Activated CD4-positive, alpha-beta T cell treated with anti-CD3 and anti-CD28 coated beads, Interleukin-2, amount 10 ng/mL, durations not matched to agents 7 days and 5 days (primary cell): ENCODE data around the gene E2F3. TPM values are rescaled to one million over a fixed set of nuclear protein-coding genes. Genes with fewer than 3 reads are reported as not detected.
A peak's percentile ranks its signal among the peaks of the same experiment; 100 is the strongest.

Experiments
- CTCF ChIA-PET: fragments of 350-600 bp; sonication (Branson Sonifier 250); formaldehyde crosslinking; loops from one replicate; lab custom pipeline; 2021; ENCODE audit warnings: antibody characterized with exemption; lab: Charles Lee
- POLR2A ChIA-PET: fragments of 350-600 bp; sonication (Branson Sonifier 250); formaldehyde crosslinking; loops from one replicate; lab custom pipeline; 2021; ENCODE audit warnings: antibody characterized with exemption; lab: Charles Lee
- DNase-seq: peaks from one replicate; pipeline ENCODE4 v3.0.0-alpha.2; 2020
- H3K27ac Mint-ChIP-seq: one replicate; pipeline ENCODE4 v1.8.0; 2021; ENCODE audit warnings: mild to moderate bottlenecking, moderate library complexity, mixed read lengths
- H3K27me3 Mint-ChIP-seq: one replicate; pipeline ENCODE4 v1.8.0; 2021; ENCODE audit warnings: mixed read lengths
- H3K36me3 Mint-ChIP-seq: one replicate; pipeline ENCODE4 v1.8.0; 2021; ENCODE audit warnings: low read depth, mixed read lengths
- H3K4me1 Mint-ChIP-seq: one replicate; pipeline ENCODE4 v1.8.0; 2021; ENCODE audit warnings: mixed read lengths
- H3K4me3 Mint-ChIP-seq: one replicate; pipeline ENCODE4 v1.8.0; 2021; ENCODE audit warnings: mild to moderate bottlenecking, moderate library complexity, mixed read lengths
- H3K9me3 Mint-ChIP-seq: one replicate; pipeline ENCODE4 v1.8.0; 2021; ENCODE audit warnings: mixed read lengths
- total RNA-seq, 2 experiments: library from RNA; stranded (reverse); gene quantifications; one replicate each; pipeline ENCODE4 v1.2.3, GENCODE V29; 2021

E2F3 gene
- total RNA-seq, 2 experiments from 2014 or later = 30.9 to 33.9 TPM

DNA sequence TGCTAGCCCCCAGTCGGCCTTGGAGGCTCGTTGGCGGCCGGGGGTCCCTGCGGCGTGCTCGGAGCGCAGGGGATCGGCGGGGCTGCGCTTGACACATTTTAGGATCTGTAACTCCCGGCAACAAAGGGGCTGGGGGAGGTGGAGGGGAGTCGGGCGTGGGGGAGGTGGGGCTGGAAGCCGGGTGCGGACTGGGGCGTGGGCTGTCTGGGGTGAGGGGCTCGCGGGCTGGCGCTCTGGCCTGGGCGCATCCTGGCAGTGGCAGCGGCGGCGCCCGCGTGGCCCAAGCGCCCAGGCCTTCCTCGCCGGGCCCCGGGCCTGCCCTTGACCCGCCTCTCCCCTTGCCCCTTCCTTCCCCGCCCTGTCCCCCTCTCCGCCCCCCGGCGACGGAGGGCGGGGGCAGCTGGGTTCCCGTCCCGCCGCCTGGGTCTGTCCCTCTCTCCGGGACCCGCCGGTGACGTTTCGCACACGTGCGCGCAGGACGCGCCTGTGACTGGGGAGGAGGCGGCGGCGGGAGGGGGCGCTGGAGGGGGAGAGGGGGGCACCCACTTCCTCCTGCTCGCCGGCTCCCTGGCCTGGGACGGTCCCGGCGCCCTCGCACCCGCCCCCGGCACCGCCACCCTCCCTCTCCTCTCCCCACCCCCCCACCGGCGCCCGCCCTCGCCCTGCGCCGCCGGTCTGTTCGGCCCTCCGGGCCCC lies 1.5 kb downstream of the E2F3 start:
- ChIA-PET CTCF (interaction anchor here (1.5 to 1.7 kb wide), 2 partner anchors 10 to 12 kb away, joined by 5 read pairs; no protein-coding TSS in a partner anchor), POLR2A (interaction anchor here (3.6 kb wide), 1 partner anchor 83 kb away, joined by 30 read pairs; no protein-coding TSS in a partner anchor)
- H3K4me3 Mint-ChIP-seq = peak overlapping the region; percentile 90
- peaks cover 2% of the 10 kb centered on the region for H3K9me3 Mint-ChIP-seq
- H3K36me3 Mint-ChIP-seq = peaks cover 33% of the 10 kb centered on the region
- H3K27me3 Mint-ChIP-seq = no peaks in the 10 kb centered on the region
- peak; percentile 91 for DNase-seq
- H3K27ac Mint-ChIP-seq = peak overlapping the region; percentile 94
- peaks cover 61% of the 10 kb centered on the region for H3K4me1 Mint-ChIP-seq

DNA sequence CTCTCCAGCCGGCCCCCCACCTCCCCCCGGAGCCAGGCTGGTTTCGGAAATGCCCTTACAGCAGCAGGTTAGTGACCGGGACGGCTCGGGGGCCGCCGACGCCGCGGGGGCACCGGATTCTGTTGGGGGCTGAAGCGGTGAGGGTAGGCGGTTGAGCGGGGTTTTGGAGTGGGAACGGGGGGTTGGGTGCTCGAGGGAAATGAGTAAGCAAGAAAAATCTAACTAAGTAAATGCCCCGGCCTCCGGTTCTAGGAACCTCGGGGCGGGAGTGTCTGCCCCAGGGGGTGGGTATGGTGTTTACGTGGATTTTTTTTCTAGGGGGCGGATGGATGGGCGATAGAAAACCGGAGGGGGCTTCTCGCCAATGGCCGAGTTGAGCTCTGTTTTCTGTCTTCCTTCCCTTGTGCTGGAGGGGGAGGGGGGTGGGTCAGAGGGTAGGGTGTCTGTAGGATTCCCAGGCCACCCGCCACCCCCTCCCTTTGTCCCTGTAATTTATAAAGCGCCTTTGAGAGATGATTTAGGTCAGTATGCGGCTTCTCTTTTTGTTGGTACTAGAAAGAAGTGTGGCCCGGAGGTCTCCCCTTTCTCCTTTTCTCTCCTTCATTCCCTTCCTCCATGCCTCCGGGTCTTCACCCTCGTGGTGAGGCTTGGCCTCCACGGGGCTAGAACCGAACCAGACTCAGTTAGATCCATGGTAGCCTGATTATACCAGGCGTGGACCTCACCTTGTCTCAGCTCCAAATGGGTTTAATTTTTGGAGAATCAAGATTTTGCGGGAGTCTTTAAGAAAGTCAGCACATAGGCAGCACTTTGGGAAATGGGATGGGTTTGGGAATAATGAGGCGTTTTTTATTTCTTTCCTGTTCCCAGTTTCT lies 2.3 kb downstream of the E2F3 start:
- peak overlapping the region; percentile 90 for H3K4me3 Mint-ChIP-seq
- DNase-seq = peak; percentile 72
- H3K36me3 Mint-ChIP-seq = peaks cover 34% of the 10 kb centered on the region
- H3K27me3 Mint-ChIP-seq = no peaks in the 10 kb centered on the region
- peak overlapping the region; percentile 94 for H3K27ac Mint-ChIP-seq
- peaks cover 65% of the 10 kb centered on the region for H3K4me1 Mint-ChIP-seq
- CTCF ChIA-PET = interaction anchor here (0.6 to 2.1 kb wide), 21 partner anchors 9 to 206 kb away, joined by 3 to 14 read pairs (median 5); no protein-coding TSS in a partner anchor
- no peaks in the 10 kb centered on the region for H3K9me3 Mint-ChIP-seq
- POLR2A ChIA-PET = interaction anchor here (0.5 to 3.6 kb wide), 4 partner anchors 10 to 308 kb away, joined by 3 to 30 read pairs (median 3); no protein-coding TSS in a partner anchor

DNA sequence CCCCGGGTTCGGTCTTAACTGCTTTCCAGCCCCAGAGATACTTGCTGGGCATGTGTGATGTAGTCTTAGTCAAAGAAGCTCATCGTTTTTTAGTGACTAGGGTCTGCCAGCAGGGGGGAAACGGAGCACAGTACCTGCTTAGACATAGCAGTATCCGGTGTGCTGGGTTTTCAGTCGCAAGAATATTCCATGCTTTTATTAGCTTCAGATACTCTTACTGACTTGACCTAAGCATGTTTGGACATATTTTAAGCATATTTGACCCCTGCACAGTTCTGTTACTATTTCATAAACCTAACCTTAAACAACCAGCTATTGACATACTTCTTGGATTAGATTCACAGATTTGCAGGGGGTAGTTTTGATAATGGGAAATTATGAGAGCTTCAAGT lies 3.0 kb downstream of the E2F3 start:
- ChIA-PET POLR2A (interaction anchor here (0.5 to 3.6 kb wide), 4 partner anchors 10 to 307 kb away, joined by 3 to 30 read pairs (median 3); no protein-coding TSS in a partner anchor), CTCF (interaction anchor here (0.6 to 2.1 kb wide), 23 partner anchors 9 to 207 kb away, joined by 3 to 14 read pairs (median 4); no protein-coding TSS in a partner anchor)
- DNase-seq = peak; percentile 82
- Mint-ChIP-seq H3K4me3 (peak overlapping the region; percentile 90), H3K36me3 (peaks cover 37% of the 10 kb centered on the region), H3K9me3 (no peaks in the 10 kb centered on the region), H3K4me1 (peaks cover 65% of the 10 kb centered on the region), H3K27ac (peak overlapping the region; percentile 94), H3K27me3 (no peaks in the 10 kb centered on the region)

DNA sequence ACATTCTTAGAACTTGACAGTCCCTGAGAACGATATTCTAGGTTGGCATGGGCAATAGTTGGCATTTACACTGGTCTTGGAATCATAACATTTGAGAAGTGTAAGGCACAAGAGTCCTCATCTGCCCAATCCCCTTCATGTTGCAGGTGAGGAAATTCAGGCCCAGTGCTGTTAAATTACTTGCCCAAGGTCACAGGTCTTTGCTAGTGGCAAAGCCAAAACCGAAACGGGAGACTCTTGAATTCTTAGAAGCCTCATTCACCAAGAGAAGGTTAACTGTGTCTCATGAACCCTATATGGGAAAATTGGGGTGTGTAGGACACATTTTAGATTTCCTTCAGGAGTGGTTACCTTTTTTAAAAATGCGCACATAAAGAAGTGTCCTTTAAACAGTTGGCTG lies 7.2 kb downstream of the E2F3 start:
- no peak for DNase-seq

DNA sequence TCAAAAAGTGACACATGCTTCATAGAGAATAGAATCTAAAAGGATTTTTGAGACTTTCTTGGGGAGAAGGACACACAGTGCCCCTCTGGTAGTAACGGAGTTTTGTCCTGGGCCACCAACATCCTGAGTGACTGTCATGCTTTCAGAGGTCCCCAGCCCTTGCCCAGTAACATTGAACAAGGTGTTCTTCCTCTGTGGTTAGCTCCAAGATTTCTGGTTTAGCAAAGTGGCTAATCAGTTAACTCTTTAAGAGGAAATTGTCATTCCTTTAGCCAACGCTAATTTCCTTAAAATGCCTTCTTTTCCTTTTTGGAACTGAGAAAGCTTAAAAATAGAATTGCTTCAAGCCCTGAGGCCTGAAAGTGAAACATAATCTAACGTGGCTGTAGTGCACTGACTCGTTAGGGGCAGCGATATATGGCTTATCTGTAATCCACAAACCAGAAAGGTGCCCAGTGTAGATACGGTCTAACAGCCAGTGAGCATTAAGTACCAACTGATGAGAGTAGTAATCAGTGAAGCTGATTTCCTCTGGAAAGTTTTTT lies 7.8 kb downstream of the E2F3 start:
- Mint-ChIP-seq H3K4me3 (no peak overlapping the region), H3K27ac (peak overlapping the region; percentile 81), H3K4me1 (peaks cover 87% of the 10 kb centered on the region), H3K27me3 (no peaks in the 10 kb centered on the region), H3K9me3 (no peaks in the 10 kb centered on the region), H3K36me3 (peaks cover 68% of the 10 kb centered on the region)
- CTCF ChIA-PET = interaction anchor here (1.5 kb wide), 1 partner anchor 10 kb away, joined by 3 read pairs; no protein-coding TSS in a partner anchor
- POLR2A ChIA-PET = no interaction called here
- DNase-seq = no peak

More for the DNA sequence above, 7.2 kb downstream of the E2F3 start:
- H3K27me3 Mint-ChIP-seq = no peaks in the 10 kb centered on the region
- H3K4me1 Mint-ChIP-seq = peaks cover 85% of the 10 kb centered on the region
- ChIA-PET CTCF (no interaction called here), POLR2A (no interaction called here)
- no peak overlapping the region for H3K4me3 Mint-ChIP-seq
- no peaks in the 10 kb centered on the region for H3K9me3 Mint-ChIP-seq
- peaks cover 65% of the 10 kb centered on the region for H3K36me3 Mint-ChIP-seq
- H3K27ac Mint-ChIP-seq = peak overlapping the region; percentile 81

DNA sequence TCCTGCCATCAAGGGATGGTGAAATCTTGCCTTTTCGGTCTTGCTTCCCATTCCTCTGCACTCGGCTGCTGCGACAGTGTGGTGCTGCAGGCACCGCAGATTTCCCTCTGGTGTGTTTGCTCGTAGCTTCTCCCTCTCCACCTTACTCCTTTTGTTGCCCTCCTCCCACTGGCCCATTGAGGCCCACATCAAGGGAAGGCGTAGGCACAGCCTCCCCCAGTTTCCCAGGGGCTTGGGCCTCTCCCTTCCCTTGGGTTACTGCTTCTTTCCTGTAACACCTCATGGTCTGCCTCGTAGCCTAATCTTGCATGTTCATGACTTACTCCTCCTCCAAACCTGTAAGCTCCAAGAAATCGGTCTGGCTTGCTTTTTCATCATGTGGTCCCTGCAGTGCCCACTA lies 9.9 kb downstream of the E2F3 start:
- ChIA-PET CTCF (no interaction called here), POLR2A (no interaction called here)
- Mint-ChIP-seq H3K27me3 (no peaks in the 10 kb centered on the region), H3K4me3 (no peak overlapping the region), H3K4me1 (peaks cover 92% of the 10 kb centered on the region), H3K27ac (peak overlapping the region; percentile 68), H3K9me3 (no peaks in the 10 kb centered on the region), H3K36me3 (peaks cover 64% of the 10 kb centered on the region)
- no peak for DNase-seq

DNA sequence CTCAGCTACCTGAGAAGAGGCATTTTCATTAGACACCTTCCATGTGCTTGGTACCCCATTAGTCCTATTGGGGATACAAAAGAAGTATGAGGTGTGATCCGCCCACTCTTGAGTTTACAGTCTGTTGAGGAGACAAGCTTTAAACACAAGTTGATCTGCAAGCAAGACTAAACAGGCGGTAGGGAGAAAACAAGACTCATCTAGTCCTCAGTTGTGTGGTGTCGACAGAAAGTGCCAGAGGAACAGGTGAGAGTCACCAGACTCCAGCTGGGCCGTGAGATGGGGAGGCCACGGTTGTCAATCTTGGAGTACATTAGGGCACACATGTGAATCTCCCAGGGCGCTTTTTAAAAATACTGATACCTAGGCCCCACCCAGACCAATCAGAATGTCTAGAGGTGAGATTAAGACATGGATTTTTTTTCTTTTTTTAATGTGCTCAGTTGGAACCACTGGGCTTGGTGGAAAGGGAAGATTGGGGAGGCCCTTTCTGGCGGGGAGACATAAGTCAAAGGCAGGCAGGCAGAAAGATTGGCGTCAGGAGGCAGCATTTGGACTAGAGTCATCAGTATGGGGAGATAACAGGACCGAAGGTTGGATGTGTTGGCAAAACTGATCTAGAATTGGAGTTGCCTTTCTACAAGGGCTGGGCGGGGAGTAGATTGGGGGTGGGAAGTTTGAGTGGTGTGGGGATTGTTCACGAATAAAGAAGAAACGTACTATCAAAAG lies 10.4 kb downstream of the E2F3 start:
- H3K36me3 Mint-ChIP-seq = peaks cover 59% of the 10 kb centered on the region
- ChIA-PET CTCF (no interaction called here), POLR2A (no interaction called here)
- no peaks in the 10 kb centered on the region for H3K9me3 Mint-ChIP-seq
- H3K4me1 Mint-ChIP-seq = peaks cover 92% of the 10 kb centered on the region
- H3K4me3 Mint-ChIP-seq = no peak overlapping the region
- peak overlapping the region; percentile 10 for H3K27ac Mint-ChIP-seq
- no peaks in the 10 kb centered on the region for H3K27me3 Mint-ChIP-seq
- no peak for DNase-seq

DNA sequence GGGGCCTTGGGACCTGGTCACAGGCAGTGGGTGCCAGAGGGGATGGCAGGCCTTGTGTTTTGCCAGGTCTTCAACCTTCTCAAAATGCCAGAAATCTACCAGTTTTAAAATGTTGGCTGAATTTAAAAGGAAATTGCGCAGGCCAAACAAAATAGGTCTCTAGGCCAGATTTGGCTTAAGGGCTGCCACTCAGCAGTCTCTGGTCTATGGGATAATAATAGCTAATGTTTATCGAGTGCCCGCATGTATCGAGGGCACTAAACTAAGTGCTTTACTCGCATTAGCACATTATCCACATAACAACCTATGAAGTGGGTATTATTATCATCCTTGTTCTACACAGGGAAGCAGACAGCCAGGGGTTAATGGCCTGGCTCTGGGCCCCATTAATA lies 11.0 kb downstream of the E2F3 start:
- Mint-ChIP-seq H3K36me3 (peaks cover 54% of the 10 kb centered on the region), H3K27ac (no peak overlapping the region), H3K4me3 (no peak overlapping the region), H3K27me3 (no peaks in the 10 kb centered on the region), H3K9me3 (no peaks in the 10 kb centered on the region), H3K4me1 (peaks cover 88% of the 10 kb centered on the region)
- no peak for DNase-seq
- CTCF ChIA-PET = no interaction called here
- POLR2A ChIA-PET = no interaction called here

DNA sequence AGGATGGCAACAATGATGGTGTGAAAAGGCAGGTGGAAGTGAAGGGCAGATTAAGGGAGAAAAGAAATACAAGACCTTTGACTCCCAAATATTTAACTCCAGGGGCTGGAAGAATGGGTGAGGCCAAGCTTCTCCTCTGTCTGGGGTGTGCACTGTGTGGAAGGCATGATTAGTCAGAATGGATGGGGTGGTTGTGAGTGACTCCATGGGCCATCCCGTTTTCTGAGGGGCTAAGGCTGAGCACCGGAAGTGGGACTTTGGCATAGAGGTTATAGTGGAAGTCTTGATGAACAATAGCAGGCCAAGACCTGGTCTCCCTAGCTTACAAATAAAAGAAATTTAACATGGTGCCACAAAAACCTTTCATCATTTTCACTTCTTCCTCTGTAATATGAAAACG lies 12.1 kb downstream of the E2F3 start:
- Mint-ChIP-seq H3K27me3 (no peaks in the 10 kb centered on the region), H3K4me3 (no peak overlapping the region), H3K9me3 (no peaks in the 10 kb centered on the region), H3K27ac (no peak overlapping the region), H3K4me1 (peaks cover 87% of the 10 kb centered on the region), H3K36me3 (peaks cover 52% of the 10 kb centered on the region)
- ChIA-PET CTCF (interaction anchor here (0.9 to 1.4 kb wide), 5 partner anchors 10 to 200 kb away, joined by 3 to 5 read pairs (median 4); no protein-coding TSS in a partner anchor), POLR2A (no interaction called here)
- no peak for DNase-seq

DNA sequence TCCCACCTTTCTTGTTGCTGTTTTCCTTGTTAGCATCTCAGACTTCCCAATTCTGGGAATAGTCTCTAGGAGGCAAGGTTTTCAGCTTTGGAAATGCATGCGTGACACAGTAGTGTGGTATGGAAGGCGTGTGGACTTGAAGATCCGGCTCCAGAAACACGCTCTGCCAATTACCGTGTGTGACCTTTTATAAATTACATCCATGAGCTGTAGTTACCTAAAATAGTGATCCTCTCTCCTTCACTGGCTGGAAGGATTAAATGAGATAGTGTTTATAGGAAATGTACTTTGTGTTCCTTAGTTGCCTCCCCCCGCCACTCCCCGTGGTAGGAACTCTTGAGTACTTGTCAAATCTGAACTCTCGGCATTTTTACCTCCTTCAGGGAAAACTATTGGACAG lies 13.0 kb downstream of the E2F3 start:
- H3K27ac Mint-ChIP-seq = no peak overlapping the region
- H3K36me3 Mint-ChIP-seq = peaks cover 51% of the 10 kb centered on the region
- no peaks in the 10 kb centered on the region for H3K27me3 Mint-ChIP-seq
- POLR2A ChIA-PET = interaction anchor here (0.6 kb wide), 1 partner anchor 11 kb away, joined by 3 read pairs; no protein-coding TSS in a partner anchor
- DNase-seq = no peak
- CTCF ChIA-PET = interaction anchor here (1.4 to 1.6 kb wide), 2 partner anchors 11 to 31 kb away, joined by 5 read pairs; no protein-coding TSS in a partner anchor
- H3K4me1 Mint-ChIP-seq = peaks cover 78% of the 10 kb centered on the region
- H3K9me3 Mint-ChIP-seq = no peaks in the 10 kb centered on the region
- no peak overlapping the region for H3K4me3 Mint-ChIP-seq

DNA sequence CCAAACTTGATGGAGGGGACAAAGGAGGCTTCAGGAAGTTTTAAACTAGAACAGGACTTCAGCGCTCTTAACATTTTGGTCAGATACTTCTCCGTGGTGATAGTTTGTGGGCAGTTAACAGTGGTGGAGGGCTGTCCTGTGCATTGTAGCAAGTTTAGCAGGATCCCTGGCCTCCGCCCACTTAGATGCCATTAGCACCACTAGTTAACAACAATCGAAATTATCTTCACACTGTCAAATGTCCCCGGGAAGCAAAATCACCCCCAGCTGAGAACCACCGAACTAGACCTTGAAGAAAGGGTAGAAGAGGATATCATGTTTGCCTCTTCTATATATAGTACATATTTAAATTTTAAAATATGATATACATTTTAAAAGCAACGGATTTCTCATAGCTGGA lies 13.6 kb downstream of the E2F3 start:
- POLR2A ChIA-PET = no interaction called here

More for the DNA sequence above, 13.6 kb downstream of the E2F3 start:
- H3K4me1 Mint-ChIP-seq = peaks cover 75% of the 10 kb centered on the region
- peaks cover 52% of the 10 kb centered on the region for H3K36me3 Mint-ChIP-seq
- no peak overlapping the region for H3K4me3 Mint-ChIP-seq
- no peak for DNase-seq
- no peaks in the 10 kb centered on the region for H3K27me3 Mint-ChIP-seq
- H3K9me3 Mint-ChIP-seq = no peaks in the 10 kb centered on the region
- CTCF ChIA-PET = interaction anchor here (1.6 kb wide), 1 partner anchor 11 kb away, joined by 5 read pairs; no protein-coding TSS in a partner anchor
- no peak overlapping the region for H3K27ac Mint-ChIP-seq
